Neural cell (in vitro differentiated cells): Measurements from ENCODE around the gene TBC1D14. TPM values are rescaled to one million over a fixed set of nuclear protein-coding genes. Genes with fewer than 3 reads are reported as not detected.

Experiments
- H2AFZ ChIP-seq: fragments of 200-600, 300-800 bp; sonication (generic), shearing (Covaris generic); 2 replicates; pipeline ENCODE4 v1.6.0; 2014; ENCODE audit warnings: low read depth, mild to moderate bottlenecking, antibody characterized with exemption, low read length, moderate library complexity
- H3F3A ChIP-seq: fragments of 200-600 bp; shearing (Covaris generic); 2 replicates; pipeline ENCODE4 v1.6.1; 2016; ENCODE audit warnings: mild to moderate bottlenecking, moderate library complexity, mixed read lengths, antibody characterized with exemption, low read length; ENCODE audit not compliant: insufficient read depth, poor library complexity, severe bottlenecking
- H3K27ac ChIP-seq: fragments of 200-600, 300-800 bp; sonication (generic), shearing (Covaris generic); 2 replicates; pipeline ENCODE4 v1.5.1; 2014; ENCODE audit warnings: mild to moderate bottlenecking, low read length, moderate library complexity
- H3K27me3 ChIP-seq: fragments of 300-800, 200-600 bp; sonication (generic), shearing (Covaris generic); 2 replicates; pipeline ENCODE4 v1.6.0; 2014; ENCODE audit warnings: mild to moderate bottlenecking, low read depth, low read length, moderate library complexity; ENCODE audit not compliant: insufficient read depth
- H3K36me3 ChIP-seq: fragments of 300-800, 200-600 bp; sonication (generic), shearing (Covaris generic); 2 replicates; pipeline ENCODE4 v1.5.1; 2014; ENCODE audit warnings: mild to moderate bottlenecking, antibody characterized with exemption, low read length, moderate library complexity; ENCODE audit not compliant: insufficient read depth
- H3K4me2 ChIP-seq: fragments of 300-800, 200-600 bp; sonication (generic), shearing (Covaris generic); 2 replicates; pipeline ENCODE4 v1.6.0; 2014; ENCODE audit warnings: mild to moderate bottlenecking, low read length
- H3K4me3 ChIP-seq: fragments of 300-800, 200-600 bp; sonication (generic), shearing (Covaris generic); 2 replicates; pipeline ENCODE4 v1.5.1; 2014; ENCODE audit warnings: mild to moderate bottlenecking, low read length, moderate library complexity
- H3K79me2 ChIP-seq: fragments of 200-600 bp; shearing (Covaris generic); replicated peaks from 2 replicates; pipeline ENCODE4 v1.6.0; 2014; ENCODE audit warnings: mild to moderate bottlenecking, low read length, moderate library complexity; ENCODE audit not compliant: insufficient read depth
- H3K9ac ChIP-seq: fragments of 300-800, 200-600 bp; sonication (generic), shearing (Covaris generic); 2 replicates; pipeline ENCODE4 v1.6.1; 2016; ENCODE audit warnings: mild to moderate bottlenecking, low read length, mixed read lengths
- H3K9me2 ChIP-seq: fragments of 200-600 bp; shearing (Covaris generic); 2 replicates; pipeline ENCODE4 v1.6.1; 2016; ENCODE audit warnings: mild to moderate bottlenecking, low read length, mixed read lengths; ENCODE audit not compliant: insufficient read depth
- H3K9me3 ChIP-seq: fragments of 200-600, 300-800 bp; sonication (generic), shearing (Covaris generic); 2 replicates; pipeline ENCODE4 v1.6.1; 2016; ENCODE audit warnings: mild to moderate bottlenecking, mixed run types, low read length, moderate library complexity, mixed read lengths
- H4K20me1 ChIP-seq: fragments of 200-600 bp; shearing (Covaris generic); 2 replicates; pipeline ENCODE4 v1.6.1; 2016; ENCODE audit warnings: mild to moderate bottlenecking, mixed run types; ENCODE audit not compliant: insufficient read depth
- EP300 ChIP-seq: fragments of 450-650 bp; conservative IDR thresholded peaks from 2 replicates; pipeline ENCODE4 v1.6.1; 2014; ENCODE audit warnings: antibody characterized with exemption, mild to moderate bottlenecking, moderate library complexity; ENCODE audit not compliant: poor library complexity, severe bottlenecking
- EZH2 ChIP-seq: fragments of 200-600, 300-800 bp; shearing (Covaris generic), sonication (generic); IDR thresholded peaks from 2 replicates; pipeline ENCODE4 v1.6.1; 2014; ENCODE audit warnings: antibody characterized with exemption, low read length, borderline replicate concordance, mild to moderate bottlenecking; ENCODE audit not compliant: insufficient read depth, poor library complexity, severe bottlenecking
- MXI1 ChIP-seq: fragments of 450-650 bp; conservative IDR thresholded peaks from 2 replicates; pipeline ENCODE4 v1.6.1; 2014; ENCODE audit warnings: antibody characterized with exemption, mild to moderate bottlenecking; ENCODE audit not compliant: poor library complexity, severe bottlenecking
- POLR2AphosphoS5 ChIP-seq: IDR thresholded peaks from 2 replicates; pipeline ENCODE4 v1.6.1; 2012
- RAD21 ChIP-seq: fragments of 450-650 bp; conservative IDR thresholded peaks from 2 replicates; pipeline ENCODE4 v1.6.1; 2014; ENCODE audit warnings: antibody characterized with exemption, mild to moderate bottlenecking, moderate library complexity
- SMC3 ChIP-seq: fragments of 450-650 bp; conservative IDR thresholded peaks from 2 replicates; pipeline ENCODE4 v1.6.1; 2014; ENCODE audit warnings: antibody characterized with exemption, mild to moderate bottlenecking, moderate library complexity; ENCODE audit not compliant: poor library complexity
- TAF1 ChIP-seq: IDR thresholded peaks from 2 replicates; pipeline ENCODE4 v1.6.1; 2012; ENCODE audit warnings: low read depth
- polyA plus RNA-seq: library from polyadenylated mRNA; depleted of rRNA; stranded (reverse); fragments of >200 nt; gene quantifications from 2 replicates; pipeline ENCODE4 v1.2.3, GENCODE V29; 2014
- TF ChIP-seq, protein P1 (sequence below): fragments of 450-650 bp; IDR thresholded peaks from 2 replicates; pipeline ENCODE4 v1.5.1; 2014; ENCODE audit warnings: antibody characterized with exemption, mild to moderate bottlenecking, moderate library complexity; ENCODE audit not compliant: poor library complexity, severe bottlenecking
- TF ChIP-seq, protein P2 (sequence below): IDR thresholded peaks from 2 replicates; pipeline ENCODE4 v1.6.1; 2012; ENCODE audit warnings: borderline replicate concordance

Gene TBC1D14
- polyA plus RNA-seq, 1 donor from 2014 or later = 125 TPM

DNA sequence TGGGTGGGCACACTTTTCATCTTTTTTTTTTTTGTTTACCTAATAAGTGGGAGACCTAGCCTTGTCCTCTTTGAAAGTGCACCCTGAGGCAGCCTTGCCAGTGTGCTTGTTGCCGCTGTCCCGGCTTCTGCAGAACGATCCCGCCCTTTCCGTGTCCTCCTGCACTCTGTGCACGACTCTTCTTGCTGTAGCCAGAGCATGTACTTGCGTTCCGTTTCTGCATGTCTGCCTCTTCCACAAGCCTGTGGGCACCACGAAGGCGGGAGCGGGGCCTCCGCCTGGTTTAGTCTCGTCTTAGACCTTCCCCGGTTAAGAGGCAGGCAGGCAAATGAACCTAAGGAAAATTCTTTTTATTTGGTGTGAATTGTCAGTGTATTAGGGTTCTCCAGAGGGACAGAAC, 32.6 kb upstream of the TBC1D14 start:
- Histone ChIP-seq H3K79me2 (no peaks in the 10 kb centered on the region), H3K27ac (no peak overlapping the region), H3K36me3 (no peaks in the 10 kb centered on the region), H3K4me2 (no peak overlapping the region), H2AFZ (no peak overlapping the region), H3K9me3 (no peaks in the 10 kb centered on the region), H3K9ac (no peak overlapping the region), H3F3A (no peaks in the 10 kb centered on the region), H3K4me3 (no peak overlapping the region), H3K27me3 (no peaks in the 10 kb centered on the region), H3K9me2 (no peaks in the 10 kb centered on the region), H4K20me1 (no peaks in the 10 kb centered on the region)
- no peak for TF ChIP-seq MXI1
- no peak for TF ChIP-seq RAD21
- TF ChIP-seq EZH2 = no peak
- no peak for TF ChIP-seq POLR2AphosphoS5
- no peak for TF ChIP-seq EP300
- TF ChIP-seq, protein P1, sequence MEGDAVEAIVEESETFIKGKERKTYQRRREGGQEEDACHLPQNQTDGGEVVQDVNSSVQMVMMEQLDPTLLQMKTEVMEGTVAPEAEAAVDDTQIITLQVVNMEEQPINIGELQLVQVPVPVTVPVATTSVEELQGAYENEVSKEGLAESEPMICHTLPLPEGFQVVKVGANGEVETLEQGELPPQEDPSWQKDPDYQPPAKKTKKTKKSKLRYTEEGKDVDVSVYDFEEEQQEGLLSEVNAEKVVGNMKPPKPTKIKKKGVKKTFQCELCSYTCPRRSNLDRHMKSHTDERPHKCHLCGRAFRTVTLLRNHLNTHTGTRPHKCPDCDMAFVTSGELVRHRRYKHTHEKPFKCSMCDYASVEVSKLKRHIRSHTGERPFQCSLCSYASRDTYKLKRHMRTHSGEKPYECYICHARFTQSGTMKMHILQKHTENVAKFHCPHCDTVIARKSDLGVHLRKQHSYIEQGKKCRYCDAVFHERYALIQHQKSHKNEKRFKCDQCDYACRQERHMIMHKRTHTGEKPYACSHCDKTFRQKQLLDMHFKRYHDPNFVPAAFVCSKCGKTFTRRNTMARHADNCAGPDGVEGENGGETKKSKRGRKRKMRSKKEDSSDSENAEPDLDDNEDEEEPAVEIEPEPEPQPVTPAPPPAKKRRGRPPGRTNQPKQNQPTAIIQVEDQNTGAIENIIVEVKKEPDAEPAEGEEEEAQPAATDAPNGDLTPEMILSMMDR = no peak
- TF ChIP-seq TAF1 = no peak
- TF ChIP-seq SMC3 = no peak
- TF ChIP-seq, protein P2, sequence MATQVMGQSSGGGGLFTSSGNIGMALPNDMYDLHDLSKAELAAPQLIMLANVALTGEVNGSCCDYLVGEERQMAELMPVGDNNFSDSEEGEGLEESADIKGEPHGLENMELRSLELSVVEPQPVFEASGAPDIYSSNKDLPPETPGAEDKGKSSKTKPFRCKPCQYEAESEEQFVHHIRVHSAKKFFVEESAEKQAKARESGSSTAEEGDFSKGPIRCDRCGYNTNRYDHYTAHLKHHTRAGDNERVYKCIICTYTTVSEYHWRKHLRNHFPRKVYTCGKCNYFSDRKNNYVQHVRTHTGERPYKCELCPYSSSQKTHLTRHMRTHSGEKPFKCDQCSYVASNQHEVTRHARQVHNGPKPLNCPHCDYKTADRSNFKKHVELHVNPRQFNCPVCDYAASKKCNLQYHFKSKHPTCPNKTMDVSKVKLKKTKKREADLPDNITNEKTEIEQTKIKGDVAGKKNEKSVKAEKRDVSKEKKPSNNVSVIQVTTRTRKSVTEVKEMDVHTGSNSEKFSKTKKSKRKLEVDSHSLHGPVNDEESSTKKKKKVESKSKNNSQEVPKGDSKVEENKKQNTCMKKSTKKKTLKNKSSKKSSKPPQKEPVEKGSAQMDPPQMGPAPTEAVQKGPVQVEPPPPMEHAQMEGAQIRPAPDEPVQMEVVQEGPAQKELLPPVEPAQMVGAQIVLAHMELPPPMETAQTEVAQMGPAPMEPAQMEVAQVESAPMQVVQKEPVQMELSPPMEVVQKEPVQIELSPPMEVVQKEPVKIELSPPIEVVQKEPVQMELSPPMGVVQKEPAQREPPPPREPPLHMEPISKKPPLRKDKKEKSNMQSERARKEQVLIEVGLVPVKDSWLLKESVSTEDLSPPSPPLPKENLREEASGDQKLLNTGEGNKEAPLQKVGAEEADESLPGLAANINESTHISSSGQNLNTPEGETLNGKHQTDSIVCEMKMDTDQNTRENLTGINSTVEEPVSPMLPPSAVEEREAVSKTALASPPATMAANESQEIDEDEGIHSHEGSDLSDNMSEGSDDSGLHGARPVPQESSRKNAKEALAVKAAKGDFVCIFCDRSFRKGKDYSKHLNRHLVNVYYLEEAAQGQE = no peak

DNA sequence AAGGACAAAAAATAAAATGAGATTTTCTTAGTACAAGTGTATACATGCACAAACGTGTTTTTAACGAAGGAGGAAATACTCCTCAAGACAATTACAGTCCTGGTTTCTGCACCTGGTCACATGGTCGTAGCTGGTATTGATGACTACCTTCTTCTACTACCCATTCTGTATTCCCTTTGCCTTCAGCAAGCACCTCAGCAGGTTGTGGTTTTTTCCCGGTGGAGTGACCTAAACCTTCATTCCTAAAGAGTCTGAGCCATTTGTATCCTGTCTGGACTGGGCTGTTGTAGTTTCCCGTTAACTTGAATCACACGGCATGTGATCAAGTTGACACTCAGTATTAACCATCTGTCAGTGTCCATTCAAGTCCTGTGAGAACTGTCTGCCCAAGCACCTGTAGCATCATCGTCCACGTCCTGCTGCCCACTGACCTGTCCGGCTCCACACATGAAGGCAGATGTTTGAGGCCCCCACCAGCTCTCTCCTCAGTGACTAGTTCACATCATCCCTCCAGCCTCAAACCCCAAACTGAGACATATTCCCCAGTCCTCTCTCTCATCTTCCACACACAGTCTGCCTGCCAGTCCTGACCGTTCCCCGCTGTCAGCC, 31.1 kb upstream of the TBC1D14 start:
- no peak for TF ChIP-seq EP300
- TF ChIP-seq SMC3 = no peak
- TF ChIP-seq TAF1 = no peak
- no peak for TF ChIP-seq MXI1
- TF ChIP-seq, protein P1 = no peak
- TF ChIP-seq EZH2 = no peak
- no peak for TF ChIP-seq POLR2AphosphoS5
- TF ChIP-seq RAD21 = no peak
- Histone ChIP-seq H3K9me3 (no peaks in the 10 kb centered on the region), H4K20me1 (no peaks in the 10 kb centered on the region), H3K4me2 (no peak overlapping the region), H3K36me3 (no peaks in the 10 kb centered on the region), H3K9ac (no peak overlapping the region), H3F3A (no peaks in the 10 kb centered on the region), H3K4me3 (no peak overlapping the region), H2AFZ (no peak overlapping the region), H3K9me2 (no peaks in the 10 kb centered on the region), H3K27ac (no peak overlapping the region), H3K27me3 (no peaks in the 10 kb centered on the region), H3K79me2 (no peaks in the 10 kb centered on the region)
